Measurements from ENCODE around the gene NNMT.

NNMT gene

DNA sequence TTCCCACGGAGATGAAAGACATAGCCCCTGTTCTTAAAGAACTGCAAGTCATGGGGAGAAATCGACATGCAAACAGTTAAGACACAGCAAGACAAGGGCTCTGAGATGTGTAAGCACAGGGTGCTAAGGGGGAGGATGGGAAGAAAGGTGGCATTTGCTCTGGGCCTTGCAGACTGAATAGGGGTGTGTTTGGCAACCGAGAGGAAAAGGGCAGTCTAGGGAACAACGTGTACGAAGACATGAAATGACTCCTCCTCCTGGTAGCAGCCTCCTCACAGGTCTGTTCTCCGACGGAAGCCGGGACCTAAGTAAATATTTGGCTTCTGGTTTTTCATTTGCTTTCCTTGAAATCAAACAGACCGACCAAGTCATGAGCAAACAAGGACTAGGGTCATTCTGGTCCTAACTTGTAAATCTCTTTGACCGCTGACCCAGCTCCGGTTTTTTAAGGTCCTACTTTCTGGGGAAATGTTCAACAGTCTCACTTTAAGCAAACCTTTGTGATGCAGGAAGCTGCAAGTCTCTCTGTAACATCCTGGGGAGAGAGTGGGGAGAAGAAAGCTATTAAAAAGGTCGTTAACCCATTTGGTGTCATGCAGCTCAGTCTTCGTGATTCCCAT lies 19.7 kb downstream of the NNMT start:
- H3K36me3 ChIP-seq (ENCODE audit: insufficient read depth, low read length): no peaks in the 10 kb centered on the region
- no peak overlapping the region for H3K4me3 ChIP-seq (ENCODE audit: low read length)
- no peaks in the 10 kb centered on the region for H3K9me3 ChIP-seq (ENCODE audit: insufficient read depth, low read depth, low read length)
- no peak overlapping the region for H3K9ac ChIP-seq (ENCODE audit: low read depth, low read length)
- no peaks in the 10 kb centered on the region for H3K27me3 ChIP-seq (ENCODE audit: insufficient read depth, low read length)
- WGBS: 38% methylated on average over 13 of the region's 13 CpGs
- peaks cover 43% of the 10 kb centered on the region for H3K4me1 ChIP-seq (ENCODE audit: insufficient read depth, low read length)
- H3K27ac ChIP-seq (ENCODE audit: low read depth, low read length): no peak overlapping the region

DNA sequence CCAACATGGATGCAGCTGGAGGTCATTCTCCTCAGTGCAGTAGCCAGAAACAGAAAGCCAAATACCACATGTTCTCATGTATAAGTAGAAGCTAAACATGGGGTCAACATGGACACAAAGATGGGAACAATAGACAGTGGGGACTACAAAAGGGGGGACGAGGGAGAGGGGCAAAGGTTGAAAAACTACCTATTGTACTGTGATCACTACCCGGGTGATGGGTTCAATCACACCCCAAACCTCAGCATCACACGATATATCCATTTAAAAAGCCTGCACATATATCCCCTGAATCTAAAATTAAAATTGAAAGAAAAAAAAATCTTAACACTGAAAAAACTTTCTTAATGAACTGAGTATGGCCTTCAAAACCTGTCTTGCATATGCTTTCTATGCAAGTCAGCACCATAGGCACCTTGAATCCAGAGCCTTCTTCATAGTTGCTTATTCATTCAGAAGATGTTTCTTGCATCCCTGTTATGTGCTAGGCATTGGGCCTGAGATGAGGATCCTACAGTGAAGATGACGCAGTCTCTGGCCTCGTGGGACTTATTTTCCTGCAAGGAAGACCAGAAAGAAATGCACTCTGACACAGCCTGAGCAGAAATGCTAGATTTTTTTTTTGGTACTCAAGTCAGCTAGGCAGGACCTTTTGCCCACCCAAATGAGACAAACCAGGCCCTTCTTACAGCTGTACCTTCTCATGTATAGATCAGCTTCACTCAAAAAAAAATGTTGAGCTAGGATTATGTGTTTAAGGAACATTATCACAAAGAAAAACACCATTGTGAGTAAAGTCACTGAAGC lies 21.0 kb downstream of the NNMT start:
- 94% methylated on average over 5 of the region's 5 CpGs for WGBS
- Histone ChIP-seq H3K27me3 (ENCODE audit: insufficient read depth, low read length) (no peaks in the 10 kb centered on the region), H3K27ac (ENCODE audit: low read depth, low read length) (no peak overlapping the region), H3K4me1 (ENCODE audit: insufficient read depth, low read length) (peaks cover 45% of the 10 kb centered on the region), H3K9me3 (ENCODE audit: insufficient read depth, low read depth, low read length) (no peaks in the 10 kb centered on the region), H3K9ac (ENCODE audit: low read depth, low read length) (no peak overlapping the region), H3K36me3 (ENCODE audit: insufficient read depth, low read length) (no peaks in the 10 kb centered on the region), H3K4me3 (ENCODE audit: low read length) (no peak overlapping the region)

DNA sequence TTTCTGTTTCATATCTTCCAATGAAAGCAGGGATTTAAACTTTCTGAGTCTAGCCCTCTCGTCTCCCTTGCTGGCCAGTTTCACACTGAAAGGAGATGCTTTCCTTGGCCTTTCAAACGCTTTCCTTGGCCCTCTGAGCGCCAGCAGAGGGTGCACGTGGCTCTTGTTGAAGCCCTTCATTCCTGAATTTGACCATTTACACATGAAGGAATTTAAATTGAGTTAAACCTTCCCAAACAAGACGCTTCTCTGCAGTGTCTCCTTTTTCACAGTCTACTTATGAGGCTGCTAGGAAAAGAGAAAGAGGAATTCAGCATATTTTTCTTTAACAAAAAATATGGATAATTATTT lies 21.6 kb downstream of the NNMT start:
- 9% methylated on average over 4 of the region's 5 CpGs for WGBS
- H3K36me3 ChIP-seq (ENCODE audit: insufficient read depth, low read length): no peaks in the 10 kb centered on the region
- H3K27me3 ChIP-seq (ENCODE audit: insufficient read depth, low read length): no peaks in the 10 kb centered on the region
- H3K27ac ChIP-seq (ENCODE audit: low read depth, low read length): peak overlapping the region; percentile 62; the same call in 1 of the 2 replicates
- H3K4me1 ChIP-seq (ENCODE audit: insufficient read depth, low read length): peaks cover 45% of the 10 kb centered on the region
- H3K9ac ChIP-seq (ENCODE audit: low read depth, low read length): no peak overlapping the region
- no peaks in the 10 kb centered on the region for H3K9me3 ChIP-seq (ENCODE audit: insufficient read depth, low read depth, low read length)
- no peak overlapping the region for H3K4me3 ChIP-seq (ENCODE audit: low read length)

DNA sequence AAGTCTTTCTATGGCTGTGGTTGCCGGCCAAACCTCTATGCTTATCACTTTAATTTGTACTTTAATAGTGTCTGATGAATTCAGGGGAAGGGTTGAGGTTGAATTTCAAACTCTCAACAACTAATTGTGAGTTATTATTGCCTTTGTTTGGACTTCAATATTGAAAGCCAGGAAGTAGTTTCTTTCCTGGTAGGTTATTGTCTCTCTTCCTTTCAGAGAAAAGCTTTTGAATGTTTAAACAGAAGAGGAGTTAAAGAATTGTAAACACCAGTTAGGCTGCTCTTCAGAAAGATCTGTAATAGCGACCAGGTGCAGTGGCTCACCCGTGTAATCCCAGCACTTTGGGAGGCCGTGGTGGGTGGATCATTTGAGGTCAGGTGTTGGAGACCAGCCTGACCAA lies 22.2 kb downstream of the NNMT start:
- H3K27ac ChIP-seq (ENCODE audit: low read depth, low read length): peak overlapping the region; percentile 62; the same call in 1 of the 2 replicates
- H3K4me3 ChIP-seq (ENCODE audit: low read length): no peak overlapping the region
- H3K27me3 ChIP-seq (ENCODE audit: insufficient read depth, low read length): no peaks in the 10 kb centered on the region
- no peak overlapping the region for H3K9ac ChIP-seq (ENCODE audit: low read depth, low read length)
- no peaks in the 10 kb centered on the region for H3K36me3 ChIP-seq (ENCODE audit: insufficient read depth, low read length)
- 27% methylated on average over 3 of the region's 4 CpGs for WGBS
- peaks cover 45% of the 10 kb centered on the region for H3K4me1 ChIP-seq (ENCODE audit: insufficient read depth, low read length)
- H3K9me3 ChIP-seq (ENCODE audit: insufficient read depth, low read depth, low read length): no peaks in the 10 kb centered on the region

DNA sequence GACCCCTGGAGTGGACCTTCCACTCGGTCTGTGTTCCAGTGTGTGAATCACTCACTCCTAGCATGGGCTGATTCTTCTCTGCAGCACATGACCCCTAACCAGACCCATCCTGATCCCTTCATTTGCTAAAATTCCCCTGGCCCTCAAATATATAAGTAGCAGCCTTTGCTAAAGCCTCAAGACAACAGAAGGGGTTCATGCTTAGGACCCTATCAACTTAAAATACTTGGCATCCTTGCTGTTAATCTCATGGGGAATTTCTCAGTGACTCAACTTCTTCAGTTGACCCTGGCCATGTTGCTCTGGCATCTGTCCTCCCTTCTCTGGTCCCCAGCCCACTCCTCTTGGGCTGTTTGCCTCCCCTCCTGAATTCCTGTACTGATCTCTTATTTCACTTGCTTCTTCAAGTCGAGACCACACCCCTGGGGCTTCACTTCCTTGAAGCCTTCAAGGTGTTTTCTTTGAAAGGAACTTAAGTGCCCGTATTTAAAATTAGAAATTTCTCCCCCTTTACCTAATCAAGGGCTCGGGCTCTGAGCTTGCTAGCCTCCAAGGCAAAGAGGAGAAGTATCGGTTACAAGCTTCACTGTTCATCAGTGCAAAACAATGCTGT lies 23.6 kb downstream of the NNMT start:
- Histone ChIP-seq H3K4me3 (ENCODE audit: low read length) (no peak overlapping the region), H3K27ac (ENCODE audit: low read depth, low read length) (no peak overlapping the region), H3K36me3 (ENCODE audit: insufficient read depth, low read length) (no peaks in the 10 kb centered on the region), H3K4me1 (ENCODE audit: insufficient read depth, low read length) (peaks cover 45% of the 10 kb centered on the region), H3K9ac (ENCODE audit: low read depth, low read length) (no peak overlapping the region), H3K27me3 (ENCODE audit: insufficient read depth, low read length) (no peaks in the 10 kb centered on the region), H3K9me3 (ENCODE audit: insufficient read depth, low read depth, low read length) (0 out of 2 replicates have a peak, but pooled peaks cover 3% of the 10 kb centered on the region)
- WGBS: 58% methylated on average over 5 of the region's 5 CpGs

DNA sequence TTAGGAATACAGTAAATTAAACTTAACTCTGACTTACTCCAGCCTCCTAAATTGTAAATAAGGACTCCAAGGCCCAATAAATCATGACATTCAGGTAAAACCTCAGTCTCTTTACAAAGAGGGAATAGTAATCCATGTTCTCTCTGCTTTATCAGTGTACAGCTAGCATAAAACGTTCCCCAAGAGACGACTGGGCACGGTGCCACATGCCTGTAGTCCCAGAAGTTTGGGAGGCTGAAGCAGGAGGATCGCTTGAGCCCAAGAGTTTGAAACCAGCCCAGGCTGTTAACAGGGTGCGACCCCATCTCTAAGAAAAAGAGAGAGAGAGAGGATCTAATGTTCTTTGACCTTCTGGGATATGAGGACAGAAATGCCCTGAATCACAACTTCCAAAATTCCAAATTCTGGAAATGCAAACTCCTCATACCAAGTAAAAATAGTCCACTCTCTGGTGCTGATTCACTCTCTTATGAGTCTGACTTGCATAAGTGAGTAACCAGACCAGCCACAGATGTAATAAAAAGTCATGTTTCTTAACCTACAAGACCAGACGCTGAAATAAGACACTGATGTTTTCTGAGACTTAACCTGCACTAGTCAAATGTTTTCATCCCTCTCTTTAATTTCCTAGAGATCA lies 25.5 kb downstream of the NNMT start:
- Histone ChIP-seq H3K27me3 (ENCODE audit: insufficient read depth, low read length) (no peaks in the 10 kb centered on the region), H3K9me3 (ENCODE audit: insufficient read depth, low read depth, low read length) (0 out of 2 replicates have a peak, but pooled peaks cover 3% of the 10 kb centered on the region), H3K27ac (ENCODE audit: low read depth, low read length) (no peak overlapping the region), H3K9ac (ENCODE audit: low read depth, low read length) (no peak overlapping the region), H3K4me3 (ENCODE audit: low read length) (no peak overlapping the region), H3K36me3 (ENCODE audit: insufficient read depth, low read length) (no peaks in the 10 kb centered on the region), H3K4me1 (ENCODE audit: insufficient read depth, low read length) (peaks cover 32% of the 10 kb centered on the region)
- 93% methylated on average over 6 of the region's 6 CpGs for WGBS

DNA sequence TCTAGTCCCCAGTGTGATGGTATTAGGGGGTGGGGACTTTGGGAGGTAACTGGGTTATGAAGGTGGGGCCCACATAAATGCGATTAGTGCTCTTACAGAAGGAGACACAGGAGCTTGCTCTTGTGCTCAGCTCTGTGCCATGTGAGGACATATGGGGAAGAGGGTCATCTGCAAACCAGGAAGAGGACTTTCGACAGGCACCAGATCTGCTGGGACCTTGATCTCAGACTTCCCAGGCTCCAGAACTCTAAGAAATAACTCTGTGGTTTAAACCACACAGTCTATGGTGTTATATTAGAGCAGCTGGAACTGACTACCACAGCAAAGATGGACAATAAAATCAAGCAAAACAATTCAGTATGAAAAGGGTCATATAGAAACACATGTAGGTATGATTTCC lies 26.7 kb downstream of the NNMT start:
- Histone ChIP-seq H3K4me3 (ENCODE audit: low read length) (no peak overlapping the region), H3K27ac (ENCODE audit: low read depth, low read length) (no peak overlapping the region), H3K4me1 (ENCODE audit: insufficient read depth, low read length) (peaks cover 29% of the 10 kb centered on the region), H3K9me3 (ENCODE audit: insufficient read depth, low read depth, low read length) (0 out of 2 replicates have a peak, but pooled peaks cover 3% of the 10 kb centered on the region), H3K9ac (ENCODE audit: low read depth, low read length) (no peak overlapping the region), H3K36me3 (ENCODE audit: insufficient read depth, low read length) (no peaks in the 10 kb centered on the region), H3K27me3 (ENCODE audit: insufficient read depth, low read length) (no peaks in the 10 kb centered on the region)
- WGBS: 92% methylated on average over 2 of the region's 2 CpGs

DNA sequence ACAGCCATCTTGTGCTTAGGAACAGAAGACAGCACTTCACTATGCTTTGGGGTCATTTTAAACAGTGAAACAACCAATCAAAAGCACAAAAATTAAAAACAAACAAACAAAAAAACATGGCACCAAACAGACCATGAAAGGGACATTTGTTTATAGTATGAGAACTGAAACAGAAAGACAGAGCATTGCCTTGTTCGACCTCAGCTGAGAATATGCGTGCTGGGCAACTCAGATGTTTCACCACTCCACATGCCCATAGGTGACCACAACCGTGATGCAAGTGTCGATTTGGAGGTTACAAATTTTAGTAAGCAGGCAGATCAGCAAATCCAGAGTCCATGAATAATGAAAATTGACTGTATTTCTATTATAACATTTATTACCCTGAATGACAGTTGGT lies 30.0 kb downstream of the NNMT start:
- Histone ChIP-seq H3K36me3 (ENCODE audit: insufficient read depth, low read length) (no peaks in the 10 kb centered on the region), H3K4me3 (ENCODE audit: low read length) (no peak overlapping the region), H3K9me3 (ENCODE audit: insufficient read depth, low read depth, low read length) (peaks cover 16% of the 10 kb centered on the region), H3K9ac (ENCODE audit: low read depth, low read length) (no peak overlapping the region), H3K27me3 (ENCODE audit: insufficient read depth, low read length) (no peaks in the 10 kb centered on the region), H3K27ac (ENCODE audit: low read depth, low read length) (no peak overlapping the region), H3K4me1 (ENCODE audit: insufficient read depth, low read length) (no peaks in the 10 kb centered on the region)
- 88% methylated on average over 4 of the region's 4 CpGs for WGBS

DNA sequence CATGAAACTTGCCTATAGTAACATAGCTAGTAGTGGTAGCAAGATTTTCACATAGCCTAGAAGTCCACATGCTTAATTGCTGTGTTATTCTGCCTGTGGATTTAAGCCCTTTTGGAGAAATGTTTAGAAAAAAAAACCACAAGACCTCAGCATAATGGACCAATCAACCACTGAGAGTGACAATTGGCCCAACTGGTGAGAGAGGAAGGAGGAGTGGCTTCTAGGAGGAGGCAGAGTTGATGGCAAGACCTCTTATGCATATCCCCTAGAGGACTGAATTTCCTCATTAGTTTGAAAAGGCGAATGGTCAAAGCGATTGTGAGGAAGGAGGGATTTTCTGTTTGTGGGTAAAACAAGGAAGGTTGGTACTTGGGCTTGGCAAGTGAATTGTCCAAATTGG lies 30.6 kb downstream of the NNMT start:
- Histone ChIP-seq H3K4me1 (ENCODE audit: insufficient read depth, low read length) (no peaks in the 10 kb centered on the region), H3K36me3 (ENCODE audit: insufficient read depth, low read length) (no peaks in the 10 kb centered on the region), H3K27ac (ENCODE audit: low read depth, low read length) (no peak overlapping the region), H3K9me3 (ENCODE audit: insufficient read depth, low read depth, low read length) (peaks cover 18% of the 10 kb centered on the region), H3K9ac (ENCODE audit: low read depth, low read length) (no peak overlapping the region), H3K27me3 (ENCODE audit: insufficient read depth, low read length) (no peaks in the 10 kb centered on the region), H3K4me3 (ENCODE audit: low read length) (no peak overlapping the region)
- 86% methylated on average over 2 of the region's 2 CpGs for WGBS

DNA sequence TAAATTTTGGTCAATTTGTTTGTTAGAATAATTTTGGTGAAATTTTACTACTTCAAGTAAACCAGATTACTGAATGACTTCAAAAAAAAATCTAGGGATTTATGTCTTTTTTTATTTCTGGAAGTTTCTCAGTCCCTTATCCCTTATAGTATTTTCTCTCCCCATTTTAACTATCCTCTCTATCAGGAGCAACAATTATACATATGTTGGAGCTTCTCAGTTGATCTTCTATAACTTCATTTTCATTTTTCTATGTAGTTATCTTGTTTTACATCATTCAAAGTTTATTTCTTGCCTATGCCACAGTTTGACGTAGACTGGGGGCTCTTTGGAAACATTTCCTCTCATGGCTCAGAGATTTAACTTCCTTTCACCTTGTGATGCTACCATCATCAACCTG lies 34.2 kb downstream of the NNMT start:
- 89% methylated on average over 1 of the region's 1 CpG for whole genome bisulfite sequencing
- H3K4me1 ChIP-seq (ENCODE audit: insufficient read depth, low read length): no peaks in the 10 kb centered on the region
- no peak overlapping the region for H3K9ac ChIP-seq (ENCODE audit: low read depth, low read length)
- no peak overlapping the region for H3K27ac ChIP-seq (ENCODE audit: low read depth, low read length)
- H3K4me3 ChIP-seq (ENCODE audit: low read length): no peak overlapping the region
- H3K27me3 ChIP-seq (ENCODE audit: insufficient read depth, low read length): no peaks in the 10 kb centered on the region
- H3K36me3 ChIP-seq (ENCODE audit: insufficient read depth, low read length): no peaks in the 10 kb centered on the region
- H3K9me3 ChIP-seq (ENCODE audit: insufficient read depth, low read depth, low read length): peaks cover 17% of the 10 kb centered on the region

All from HUES64 (cell line).